Epithelial cell of proximal tubule (primary cell): ENCODE results near the gene STAB1. TPM values are rescaled to one million over a fixed set of nuclear protein-coding genes. Genes with fewer than 3 reads are reported as not detected.

Experiments used
- DNase-seq: peaks from one replicate; pipeline ENCODE4 v3.0.0-alpha.2; 2011; ENCODE audit warnings: low read depth
- H3K4me3 ChIP-seq: 2 replicates; pipeline ENCODE4 v1.5.1; 2011; ENCODE audit warnings: low read depth, mild to moderate bottlenecking, low read length
- total RNA-seq: library from RNA; depleted of rRNA; stranded (reverse); fragments of >200 nt; gene quantifications from 2 replicates; pipeline ENCODE4 v1.2.3, GENCODE V29; 2015
- TF ChIP-seq, protein P1 (sequence below): conservative IDR thresholded peaks from 2 replicates; pipeline ENCODE4 v1.5.1; 2012; ENCODE audit warnings: low read depth, mild to moderate bottlenecking, low read length

Gene STAB1
- total RNA-seq, 1 donor from 2014 or later = 0.52 TPM

DNA sequence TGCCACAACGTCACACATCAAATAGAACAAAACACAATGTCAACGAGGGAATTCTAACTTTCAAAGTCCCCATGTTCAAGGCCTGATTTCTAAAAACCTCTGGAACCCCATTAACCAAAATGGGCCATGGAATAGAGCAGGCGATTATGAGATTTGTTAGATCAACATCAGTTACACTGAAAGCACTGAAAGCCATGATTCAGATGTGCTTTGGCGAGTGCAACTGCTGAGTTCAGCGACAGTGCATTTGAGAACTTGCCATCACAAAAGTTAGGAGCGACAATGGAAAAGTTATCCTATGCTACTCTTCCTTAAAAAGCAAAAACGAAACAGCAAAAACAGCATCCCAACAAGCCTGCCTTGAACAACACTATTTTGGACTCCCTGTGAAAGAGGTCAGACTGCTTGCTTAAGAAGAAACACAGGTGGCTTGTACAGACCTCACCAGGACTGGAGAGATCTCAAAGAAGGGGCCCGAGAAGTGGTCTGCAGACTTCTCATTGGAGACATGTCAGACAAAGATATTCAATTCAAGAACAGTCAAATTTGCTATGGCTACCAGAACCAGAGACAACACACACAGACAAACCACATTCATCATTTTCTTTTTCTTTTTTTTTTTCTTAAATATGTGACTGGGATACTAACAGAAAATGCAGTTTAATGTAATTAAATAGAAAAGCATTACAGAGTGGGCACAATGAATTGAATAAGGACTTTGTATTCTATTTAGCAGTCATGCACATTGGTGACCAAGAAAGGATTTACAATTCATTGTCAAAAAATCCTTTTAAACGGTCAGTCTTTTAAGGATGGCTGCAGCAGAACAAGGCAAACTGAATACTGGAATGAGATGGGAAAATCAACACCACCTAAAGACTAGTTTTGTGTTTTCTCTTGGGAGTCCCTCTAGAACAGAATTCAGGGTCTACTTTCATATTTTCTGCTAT lies 62.1 kb downstream of the STAB1 start:
- TF ChIP-seq, protein P1, sequence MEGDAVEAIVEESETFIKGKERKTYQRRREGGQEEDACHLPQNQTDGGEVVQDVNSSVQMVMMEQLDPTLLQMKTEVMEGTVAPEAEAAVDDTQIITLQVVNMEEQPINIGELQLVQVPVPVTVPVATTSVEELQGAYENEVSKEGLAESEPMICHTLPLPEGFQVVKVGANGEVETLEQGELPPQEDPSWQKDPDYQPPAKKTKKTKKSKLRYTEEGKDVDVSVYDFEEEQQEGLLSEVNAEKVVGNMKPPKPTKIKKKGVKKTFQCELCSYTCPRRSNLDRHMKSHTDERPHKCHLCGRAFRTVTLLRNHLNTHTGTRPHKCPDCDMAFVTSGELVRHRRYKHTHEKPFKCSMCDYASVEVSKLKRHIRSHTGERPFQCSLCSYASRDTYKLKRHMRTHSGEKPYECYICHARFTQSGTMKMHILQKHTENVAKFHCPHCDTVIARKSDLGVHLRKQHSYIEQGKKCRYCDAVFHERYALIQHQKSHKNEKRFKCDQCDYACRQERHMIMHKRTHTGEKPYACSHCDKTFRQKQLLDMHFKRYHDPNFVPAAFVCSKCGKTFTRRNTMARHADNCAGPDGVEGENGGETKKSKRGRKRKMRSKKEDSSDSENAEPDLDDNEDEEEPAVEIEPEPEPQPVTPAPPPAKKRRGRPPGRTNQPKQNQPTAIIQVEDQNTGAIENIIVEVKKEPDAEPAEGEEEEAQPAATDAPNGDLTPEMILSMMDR = no peak
- no peak overlapping the region for H3K4me3 ChIP-seq
- no peak for DNase-seq

- TF ChIP-seq, protein P1 = no peak
- no peak for DNase-seq
- H3K4me3 ChIP-seq = no peak overlapping the region
These were observed 63.3 kb downstream of the STAB1 start for GRCh38 chr3:52558436-52558835.

GRCh38 chr3:52561028-52561747 lies 66.0 kb downstream of the STAB1 start:
- DNase-seq = no peak
- TF ChIP-seq, protein P1 = no peak
- no peak overlapping the region for H3K4me3 ChIP-seq

DNA sequence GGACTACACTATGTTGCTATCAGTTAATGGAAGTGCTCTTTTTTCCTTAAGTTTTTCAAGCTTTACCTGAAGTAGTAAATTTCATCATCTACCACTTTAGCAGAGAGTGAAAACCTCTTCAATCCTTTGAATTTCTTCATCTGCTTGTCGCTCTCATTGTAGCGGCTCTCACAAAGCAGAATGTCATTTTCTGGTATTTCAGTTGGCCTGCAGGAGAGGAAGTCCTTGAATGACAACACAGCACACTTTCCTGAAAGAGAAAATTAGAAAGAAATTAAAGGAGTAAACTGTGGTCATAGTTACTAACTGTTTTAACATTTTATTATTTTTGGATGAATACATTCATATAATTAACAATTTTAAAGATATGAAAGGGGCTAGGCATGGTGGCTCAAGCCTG lies 68.8 kb downstream of the STAB1 start:
- no peak for DNase-seq
- H3K4me3 ChIP-seq = no peak overlapping the region
- TF ChIP-seq, protein P1 = no peak

GRCh38 chr3:52568069-52568468 lies 72.9 kb downstream of the STAB1 start:
- TF ChIP-seq, protein P1 = no peak

DNA sequence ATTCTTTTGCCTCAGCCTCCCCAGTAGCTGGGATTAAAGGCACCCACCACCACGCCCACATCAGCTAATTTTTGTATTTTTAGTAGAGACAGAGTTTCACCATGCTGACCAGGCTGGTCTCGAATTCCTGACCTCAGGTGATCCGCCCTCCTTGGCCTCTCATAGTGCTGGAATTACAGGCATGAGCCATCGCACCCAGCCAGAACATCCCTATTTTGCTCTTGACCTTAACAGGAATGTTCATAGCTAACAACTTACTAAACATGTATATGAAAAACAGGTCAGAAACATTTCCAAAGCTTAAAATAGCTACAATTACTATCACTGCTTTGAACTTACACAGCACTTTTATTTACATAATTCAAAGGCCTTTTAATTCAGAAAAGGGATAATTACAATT lies 74.9 kb downstream of the STAB1 start:
- DNase-seq = no peak
- TF ChIP-seq, protein P1 = no peak

More at GRCh38 chr3:52568069-52568468, 72.9 kb downstream of the STAB1 start:
- DNase-seq = no peak
- no peak overlapping the region for H3K4me3 ChIP-seq

More for the DNA sequence above, 74.9 kb downstream of the STAB1 start:
- H3K4me3 ChIP-seq = no peak overlapping the region
